WTC11 (cell line): ENCODE measurements around the gene ZNF678. TPM values are rescaled to one million over a fixed set of nuclear protein-coding genes. Genes with fewer than 3 reads are reported as not detected.
"Not testable (repeated sequence)": the region's sequence is repeated elsewhere in the genome, so short reads cannot be mapped to it uniquely, and the experiment has no call there.

Experiments
- ATAC-seq: fragments of 200-7000 bp; cut with Tn5 transposase; 2 replicates; pipeline ENCODE4 v1.10.0; 2021; ENCODE audit warnings: mild to moderate bottlenecking, moderate library complexity
- CTCF ChIA-PET: fragments of 300-600 bp; sonication (Branson Sonifier 250); formaldehyde crosslinking; loops from one replicate; lab custom pipeline; 2021; ENCODE audit warnings: antibody characterized with exemption; lab: Charles Lee
- POLR2A ChIA-PET: fragments of 350-600 bp; sonication (Branson Sonifier 250); formaldehyde crosslinking; loops from one replicate; lab custom pipeline; 2021; ENCODE audit warnings: antibody characterized with exemption; lab: Charles Lee
- DNase-seq: peaks from one replicate; pipeline ENCODE4 v3.0.0; 2021; ENCODE audit warnings: low spot score
- H3K27ac Mint-ChIP-seq: 2 replicates; pipeline ENCODE4 v1.8.0; 2021; ENCODE audit warnings: mixed read lengths
- H3K27me3 Mint-ChIP-seq: 2 replicates; pipeline ENCODE4 v1.8.0; 2021; ENCODE audit warnings: low read depth, mild to moderate bottlenecking, moderate library complexity, mixed read lengths
- H3K36me3 Mint-ChIP-seq: 2 replicates; pipeline ENCODE4 v1.8.0; 2021; ENCODE audit warnings: mixed read lengths
- H3K4me1 Mint-ChIP-seq: 2 replicates; pipeline ENCODE4 v1.8.0; 2022; ENCODE audit warnings: mixed read lengths
- H3K4me3 Mint-ChIP-seq: 2 replicates; pipeline ENCODE4 v1.8.0; 2021; ENCODE audit warnings: mild to moderate bottlenecking, moderate library complexity, mixed read lengths
- H3K9me3 Mint-ChIP-seq: 2 replicates; pipeline ENCODE4 v1.8.0; 2021; ENCODE audit warnings: mixed read lengths
- GRHL2 ChIP-seq: fragments of 250-450 bp; sonication (Bioruptor Pico); IDR thresholded peaks from 2 replicates; pipeline ENCODE4 v1.8.0; 2022; ENCODE audit warnings: mild to moderate bottlenecking, moderate library complexity; ENCODE audit not compliant: insufficient replicate concordance, severe bottlenecking
- KAT7 ChIP-seq: sonication (generic); formaldehyde crosslinking; IDR thresholded peaks from 2 replicates; pipeline ENCODE4 v1.8.1; 2023; ENCODE audit warnings: missing genetic modification reagents, mild to moderate bottlenecking, borderline replicate concordance
- NFATC4 ChIP-seq: fragments of 250-450 bp; sonication (Bioruptor Pico); IDR thresholded peaks from 2 replicates; pipeline ENCODE4 v1.9.0; 2021; ENCODE audit warnings: mild to moderate bottlenecking
- OVOL2 ChIP-seq: fragments of 250-450 bp; sonication (Bioruptor Pico); IDR thresholded peaks from 2 replicates; pipeline ENCODE4 v1.9.0; 2021; ENCODE audit warnings: mild to moderate bottlenecking, borderline replicate concordance
- RORB ChIP-seq: fragments of 250-450 bp; sonication (Bioruptor Pico); IDR thresholded peaks from 2 replicates; pipeline ENCODE4 v1.9.0; 2021; ENCODE audit warnings: mild to moderate bottlenecking
- ZNF232 ChIP-seq: sonication (generic); formaldehyde crosslinking; IDR thresholded peaks from 2 replicates; pipeline ENCODE4 v1.8.0; 2022; ENCODE audit warnings: mild to moderate bottlenecking, missing genetic modification reagents
- total RNA-seq: library from RNA; stranded (reverse); gene quantifications from 3 replicates; pipeline ENCODE4 v1.2.3, GENCODE V29; 2021
- TF ChIP-seq, protein P1 (sequence below): sonication (generic); formaldehyde crosslinking; IDR thresholded peaks from 2 replicates; pipeline ENCODE4 v1.8.1; 2022; ENCODE audit warnings: low read depth, missing genetic modification reagents, borderline replicate concordance
- TF ChIP-seq, protein P2 (sequence below): sonication (generic); formaldehyde crosslinking; IDR thresholded peaks from 2 replicates; pipeline ENCODE4 v1.8.1; 2023; ENCODE audit warnings: mild to moderate bottlenecking, missing genetic modification reagents, borderline replicate concordance
- TF ChIP-seq, protein P3 (sequence below): fragments of 250-450 bp; sonication (Bioruptor Pico); IDR thresholded peaks from 2 replicates; pipeline ENCODE4 v2.1.2; 2022; ENCODE audit warnings: mild to moderate bottlenecking, moderate library complexity
- TF ChIP-seq, protein P4 (sequence below): sonication (generic); formaldehyde crosslinking; IDR thresholded peaks from 2 replicates; pipeline ENCODE4 v1.8.1; 2022; ENCODE audit warnings: mild to moderate bottlenecking, moderate library complexity, missing genetic modification reagents
- TF ChIP-seq, protein P5 (sequence below): fragments of 250-450 bp; sonication (Bioruptor Pico); IDR thresholded peaks from 2 replicates; pipeline ENCODE4 v1.9.0; 2021; ENCODE audit warnings: mild to moderate bottlenecking
- TF ChIP-seq, protein P6 (sequence below): fragments of 200-600 bp; IDR thresholded peaks from 2 replicates; pipeline ENCODE4 v1.8.0; 2022; ENCODE audit warnings: antibody characterized with exemption

The ZNF678 gene
- total RNA-seq, 1 experiment from 2014 or later, result 28.9 TPM

DNA sequence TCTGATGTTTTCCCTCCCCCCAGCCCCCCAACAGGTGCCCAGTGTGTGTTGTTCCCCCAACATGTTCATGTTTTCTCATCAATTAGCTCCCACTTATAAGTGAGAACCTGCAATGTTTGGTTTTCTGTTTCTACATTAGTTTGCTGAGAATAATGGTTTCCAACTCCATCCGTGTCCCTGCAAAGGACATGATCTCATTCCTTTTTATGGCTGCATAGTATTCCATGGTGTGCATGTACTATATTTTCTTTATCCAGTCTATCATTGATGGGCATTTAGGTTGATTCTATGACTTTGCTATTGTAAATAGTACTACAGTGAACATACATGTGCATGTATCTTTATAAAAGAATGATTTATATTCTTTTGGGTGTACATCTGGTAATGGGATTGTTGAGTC, 24.6 kb downstream of the ZNF678 start:
- H3K9me3 Mint-ChIP-seq, result peaks cover 19% of the 10 kb centered on the region
- peaks cover 44% of the 10 kb centered on the region for H3K36me3 Mint-ChIP-seq

DNA sequence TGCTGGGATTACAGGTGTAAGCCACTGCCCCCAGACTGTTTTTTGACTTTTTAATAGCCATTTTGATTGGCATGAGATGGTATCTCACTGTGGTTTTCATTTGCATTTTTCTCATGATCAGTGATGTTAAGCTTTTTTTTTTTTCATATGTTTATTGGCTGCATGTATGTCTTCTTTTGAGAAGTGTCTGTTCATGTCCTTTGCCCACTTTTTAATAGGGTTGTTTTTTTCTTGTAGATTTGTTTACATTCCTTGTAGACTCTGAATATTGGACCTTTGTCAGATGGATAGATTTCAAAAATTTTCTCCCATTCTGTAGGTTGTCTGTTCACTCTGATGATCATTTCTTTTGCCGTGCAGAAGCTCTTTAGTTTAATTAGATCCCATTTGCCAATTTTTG, 25.4 kb downstream of the ZNF678 start:
- Mint-ChIP-seq H3K4me1 (peaks cover 22% of the 10 kb centered on the region), H3K9me3 (peaks cover 25% of the 10 kb centered on the region), H3K36me3 (peaks cover 51% of the 10 kb centered on the region)
- ATAC-seq, H3K27ac Mint-ChIP-seq, CTCF ChIA-PET, POLR2A ChIA-PET, H3K27me3 Mint-ChIP-seq, H3K4me3 Mint-ChIP-seq, DNase-seq: not testable (repeated sequence)

More for the DNA sequence above, 24.6 kb downstream of the ZNF678 start:
- no peak for DNase-seq
- CTCF ChIA-PET, result no interaction called here
- TF ChIP-seq, protein P1, sequence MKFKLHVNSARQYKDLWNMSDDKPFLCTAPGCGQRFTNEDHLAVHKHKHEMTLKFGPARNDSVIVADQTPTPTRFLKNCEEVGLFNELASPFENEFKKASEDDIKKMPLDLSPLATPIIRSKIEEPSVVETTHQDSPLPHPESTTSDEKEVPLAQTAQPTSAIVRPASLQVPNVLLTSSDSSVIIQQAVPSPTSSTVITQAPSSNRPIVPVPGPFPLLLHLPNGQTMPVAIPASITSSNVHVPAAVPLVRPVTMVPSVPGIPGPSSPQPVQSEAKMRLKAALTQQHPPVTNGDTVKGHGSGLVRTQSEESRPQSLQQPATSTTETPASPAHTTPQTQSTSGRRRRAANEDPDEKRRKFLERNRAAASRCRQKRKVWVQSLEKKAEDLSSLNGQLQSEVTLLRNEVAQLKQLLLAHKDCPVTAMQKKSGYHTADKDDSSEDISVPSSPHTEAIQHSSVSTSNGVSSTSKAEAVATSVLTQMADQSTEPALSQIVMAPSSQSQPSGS, result no peak
- TF ChIP-seq, protein P2, sequence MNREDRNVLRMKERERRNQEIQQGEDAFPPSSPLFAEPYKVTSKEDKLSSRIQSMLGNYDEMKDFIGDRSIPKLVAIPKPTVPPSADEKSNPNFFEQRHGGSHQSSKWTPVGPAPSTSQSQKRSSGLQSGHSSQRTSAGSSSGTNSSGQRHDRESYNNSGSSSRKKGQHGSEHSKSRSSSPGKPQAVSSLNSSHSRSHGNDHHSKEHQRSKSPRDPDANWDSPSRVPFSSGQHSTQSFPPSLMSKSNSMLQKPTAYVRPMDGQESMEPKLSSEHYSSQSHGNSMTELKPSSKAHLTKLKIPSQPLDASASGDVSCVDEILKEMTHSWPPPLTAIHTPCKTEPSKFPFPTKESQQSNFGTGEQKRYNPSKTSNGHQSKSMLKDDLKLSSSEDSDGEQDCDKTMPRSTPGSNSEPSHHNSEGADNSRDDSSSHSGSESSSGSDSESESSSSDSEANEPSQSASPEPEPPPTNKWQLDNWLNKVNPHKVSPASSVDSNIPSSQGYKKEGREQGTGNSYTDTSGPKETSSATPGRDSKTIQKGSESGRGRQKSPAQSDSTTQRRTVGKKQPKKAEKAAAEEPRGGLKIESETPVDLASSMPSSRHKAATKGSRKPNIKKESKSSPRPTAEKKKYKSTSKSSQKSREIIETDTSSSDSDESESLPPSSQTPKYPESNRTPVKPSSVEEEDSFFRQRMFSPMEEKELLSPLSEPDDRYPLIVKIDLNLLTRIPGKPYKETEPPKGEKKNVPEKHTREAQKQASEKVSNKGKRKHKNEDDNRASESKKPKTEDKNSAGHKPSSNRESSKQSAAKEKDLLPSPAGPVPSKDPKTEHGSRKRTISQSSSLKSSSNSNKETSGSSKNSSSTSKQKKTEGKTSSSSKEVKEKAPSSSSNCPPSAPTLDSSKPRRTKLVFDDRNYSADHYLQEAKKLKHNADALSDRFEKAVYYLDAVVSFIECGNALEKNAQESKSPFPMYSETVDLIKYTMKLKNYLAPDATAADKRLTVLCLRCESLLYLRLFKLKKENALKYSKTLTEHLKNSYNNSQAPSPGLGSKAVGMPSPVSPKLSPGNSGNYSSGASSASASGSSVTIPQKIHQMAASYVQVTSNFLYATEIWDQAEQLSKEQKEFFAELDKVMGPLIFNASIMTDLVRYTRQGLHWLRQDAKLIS (CRISPR knock-in tag), result no peak
- no peak for TF ChIP-seq RORB (CRISPR knock-in tag)
- TF ChIP-seq ZNF232, result no peak
- TF ChIP-seq OVOL2 (CRISPR knock-in tag), result no peak
- TF ChIP-seq KAT7 (CRISPR knock-in tag), result no peak
- no peak for TF ChIP-seq NFATC4 (CRISPR knock-in tag)
- TF ChIP-seq, protein P3, sequence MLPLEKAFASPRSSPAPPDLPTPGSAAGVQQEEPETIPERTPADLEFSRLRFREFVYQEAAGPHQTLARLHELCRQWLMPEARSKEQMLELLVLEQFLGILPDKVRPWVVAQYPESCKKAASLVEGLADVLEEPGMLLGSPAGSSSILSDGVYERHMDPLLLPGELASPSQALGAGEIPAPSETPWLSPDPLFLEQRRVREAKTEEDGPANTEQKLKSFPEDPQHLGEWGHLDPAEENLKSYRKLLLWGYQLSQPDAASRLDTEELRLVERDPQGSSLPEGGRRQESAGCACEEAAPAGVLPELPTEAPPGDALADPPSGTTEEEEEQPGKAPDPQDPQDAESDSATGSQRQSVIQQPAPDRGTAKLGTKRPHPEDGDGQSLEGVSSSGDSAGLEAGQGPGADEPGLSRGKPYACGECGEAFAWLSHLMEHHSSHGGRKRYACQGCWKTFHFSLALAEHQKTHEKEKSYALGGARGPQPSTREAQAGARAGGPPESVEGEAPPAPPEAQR, result no peak
- TF ChIP-seq, protein P4, sequence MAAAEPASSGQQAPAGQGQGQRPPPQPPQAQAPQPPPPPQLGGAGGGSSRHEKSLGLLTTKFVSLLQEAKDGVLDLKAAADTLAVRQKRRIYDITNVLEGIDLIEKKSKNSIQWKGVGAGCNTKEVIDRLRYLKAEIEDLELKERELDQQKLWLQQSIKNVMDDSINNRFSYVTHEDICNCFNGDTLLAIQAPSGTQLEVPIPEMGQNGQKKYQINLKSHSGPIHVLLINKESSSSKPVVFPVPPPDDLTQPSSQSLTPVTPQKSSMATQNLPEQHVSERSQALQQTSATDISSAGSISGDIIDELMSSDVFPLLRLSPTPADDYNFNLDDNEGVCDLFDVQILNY (CRISPR knock-in tag), result no peak
- no peak for TF ChIP-seq GRHL2 (CRISPR knock-in tag)
- TF ChIP-seq, protein P5, sequence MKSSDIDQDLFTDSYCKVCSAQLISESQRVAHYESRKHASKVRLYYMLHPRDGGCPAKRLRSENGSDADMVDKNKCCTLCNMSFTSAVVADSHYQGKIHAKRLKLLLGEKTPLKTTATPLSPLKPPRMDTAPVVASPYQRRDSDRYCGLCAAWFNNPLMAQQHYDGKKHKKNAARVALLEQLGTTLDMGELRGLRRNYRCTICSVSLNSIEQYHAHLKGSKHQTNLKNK (CRISPR knock-in tag), result no peak
- TF ChIP-seq, protein P6, sequence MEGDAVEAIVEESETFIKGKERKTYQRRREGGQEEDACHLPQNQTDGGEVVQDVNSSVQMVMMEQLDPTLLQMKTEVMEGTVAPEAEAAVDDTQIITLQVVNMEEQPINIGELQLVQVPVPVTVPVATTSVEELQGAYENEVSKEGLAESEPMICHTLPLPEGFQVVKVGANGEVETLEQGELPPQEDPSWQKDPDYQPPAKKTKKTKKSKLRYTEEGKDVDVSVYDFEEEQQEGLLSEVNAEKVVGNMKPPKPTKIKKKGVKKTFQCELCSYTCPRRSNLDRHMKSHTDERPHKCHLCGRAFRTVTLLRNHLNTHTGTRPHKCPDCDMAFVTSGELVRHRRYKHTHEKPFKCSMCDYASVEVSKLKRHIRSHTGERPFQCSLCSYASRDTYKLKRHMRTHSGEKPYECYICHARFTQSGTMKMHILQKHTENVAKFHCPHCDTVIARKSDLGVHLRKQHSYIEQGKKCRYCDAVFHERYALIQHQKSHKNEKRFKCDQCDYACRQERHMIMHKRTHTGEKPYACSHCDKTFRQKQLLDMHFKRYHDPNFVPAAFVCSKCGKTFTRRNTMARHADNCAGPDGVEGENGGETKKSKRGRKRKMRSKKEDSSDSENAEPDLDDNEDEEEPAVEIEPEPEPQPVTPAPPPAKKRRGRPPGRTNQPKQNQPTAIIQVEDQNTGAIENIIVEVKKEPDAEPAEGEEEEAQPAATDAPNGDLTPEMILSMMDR, result no peak
- ATAC-seq, result no peak
- Mint-ChIP-seq H3K4me3 (no peak overlapping the region), H3K27me3 (no peaks in the 10 kb centered on the region), H3K4me1 (peaks cover 22% of the 10 kb centered on the region), H3K27ac (no peak overlapping the region)
- POLR2A ChIA-PET, result no interaction called here

DNA sequence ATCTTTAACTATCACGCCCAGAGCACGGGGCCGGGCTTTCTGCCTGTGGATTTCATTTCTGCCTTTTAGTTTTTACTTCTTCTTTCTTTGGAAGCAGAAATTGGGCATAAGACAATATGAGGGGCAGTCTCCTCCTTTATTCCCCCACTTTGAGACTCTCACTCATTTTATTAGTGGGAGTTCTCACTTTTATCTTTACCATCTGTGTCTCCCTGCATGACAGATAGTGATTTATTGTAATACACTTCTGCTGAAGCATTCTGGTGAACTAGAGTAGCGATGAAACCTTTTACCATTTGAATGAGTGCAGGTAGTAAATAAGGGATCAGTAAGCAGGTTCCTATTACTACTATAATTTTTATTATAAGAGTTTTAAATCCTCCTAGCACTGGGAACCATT, 26.4 kb downstream of the ZNF678 start:
- DNase-seq, ATAC-seq, H3K4me3 Mint-ChIP-seq, H3K27me3 Mint-ChIP-seq, H3K27ac Mint-ChIP-seq, POLR2A ChIA-PET, CTCF ChIA-PET: not testable (repeated sequence)
- Mint-ChIP-seq H3K9me3 (peaks cover 31% of the 10 kb centered on the region), H3K36me3 (peaks cover 59% of the 10 kb centered on the region), H3K4me1 (peaks cover 22% of the 10 kb centered on the region)

DNA sequence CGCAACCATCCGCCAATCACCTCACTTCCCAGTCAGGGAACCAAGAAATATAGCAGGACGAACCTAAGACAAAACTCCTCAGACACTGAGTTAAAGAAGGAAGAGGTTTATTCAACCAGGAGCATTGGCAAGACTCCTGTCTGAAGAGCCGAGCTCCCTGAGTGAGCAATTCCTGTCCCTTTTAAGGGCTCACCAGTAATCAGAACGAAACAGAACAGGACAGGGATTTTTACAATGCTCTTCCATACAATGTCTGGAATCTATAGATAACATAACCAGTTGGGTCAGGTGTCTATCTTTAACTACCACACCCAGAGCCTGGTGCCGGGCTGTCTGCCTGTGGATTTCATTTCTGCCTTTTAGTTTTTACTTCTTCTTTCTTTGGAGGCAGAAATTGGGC, 32.9 kb downstream of the ZNF678 start:
- H3K4me3 Mint-ChIP-seq, CTCF ChIA-PET, ATAC-seq, DNase-seq, H3K27me3 Mint-ChIP-seq, H3K27ac Mint-ChIP-seq, POLR2A ChIA-PET, H3K4me1 Mint-ChIP-seq: not testable (repeated sequence)
- H3K9me3 Mint-ChIP-seq, result peaks cover 57% of the 10 kb centered on the region
- peaks cover 63% of the 10 kb centered on the region for H3K36me3 Mint-ChIP-seq
